Right kidney (tissue), 1 donor: Measurements from ENCODE around the gene RBM48.
"Not testable (repeated sequence)": the region's sequence is repeated elsewhere in the genome, so short reads cannot be mapped to it uniquely, and the experiment has no call there.

ENCODE experiments used
- DNase-seq: peaks from one replicate; pipeline ENCODE4 v3.0.0-alpha.2; 2016

RBM48 gene

GRCh38 chr7:92534572-92534971, 6.0 kb downstream of the RBM48 start:
- no peak for DNase-seq

GRCh38 chr7:92543542-92543941, 14.9 kb downstream of the RBM48 start:
- DNase-seq, result not testable (repeated sequence)

- not testable (repeated sequence) for DNase-seq
Observed at GRCh38 chr7:92545116-92545515, 16.5 kb downstream of the RBM48 start.

GRCh38 chr7:92546856-92547497, 18.4 kb downstream of the RBM48 start:
- DNase-seq, result no peak

- DNase-seq, result no peak
Observed at GRCh38 chr7:92547579-92547978, 19.0 kb downstream of the RBM48 start.

GRCh38 chr7:92550194-92550593, 21.6 kb downstream of the RBM48 start:
- DNase-seq, result no peak

GRCh38 chr7:92557249-92557648, 28.7 kb downstream of the RBM48 start:
- DNase-seq, result no peak

GRCh38 chr7:92557808-92558362, 29.3 kb downstream of the RBM48 start:
- no peak for DNase-seq

- no peak for DNase-seq
Observed at GRCh38 chr7:92560602-92561001, 32.0 kb downstream of the RBM48 start.

GRCh38 chr7:92563345-92563744, 34.8 kb downstream of the RBM48 start:
- no peak for DNase-seq

GRCh38 chr7:92567460-92567859, 38.9 kb downstream of the RBM48 start:
- no peak for DNase-seq

GRCh38 chr7:92569137-92569536, 40.5 kb downstream of the RBM48 start:
- no peak for DNase-seq

GRCh38 chr7:92576296-92576695, 47.7 kb downstream of the RBM48 start:
- no peak for DNase-seq

GRCh38 chr7:92582948-92583347, 54.4 kb downstream of the RBM48 start:
- DNase-seq, result no peak

- no peak for DNase-seq
Observed at GRCh38 chr7:92584953-92585352, 56.4 kb downstream of the RBM48 start.

- DNase-seq, result no peak
Observed at GRCh38 chr7:92586403-92586802, 57.8 kb downstream of the RBM48 start.

GRCh38 chr7:92586841-92587240, 58.2 kb downstream of the RBM48 start:
- DNase-seq, result no peak
